Measurements from ENCODE around the gene TDP1.

DNA sequence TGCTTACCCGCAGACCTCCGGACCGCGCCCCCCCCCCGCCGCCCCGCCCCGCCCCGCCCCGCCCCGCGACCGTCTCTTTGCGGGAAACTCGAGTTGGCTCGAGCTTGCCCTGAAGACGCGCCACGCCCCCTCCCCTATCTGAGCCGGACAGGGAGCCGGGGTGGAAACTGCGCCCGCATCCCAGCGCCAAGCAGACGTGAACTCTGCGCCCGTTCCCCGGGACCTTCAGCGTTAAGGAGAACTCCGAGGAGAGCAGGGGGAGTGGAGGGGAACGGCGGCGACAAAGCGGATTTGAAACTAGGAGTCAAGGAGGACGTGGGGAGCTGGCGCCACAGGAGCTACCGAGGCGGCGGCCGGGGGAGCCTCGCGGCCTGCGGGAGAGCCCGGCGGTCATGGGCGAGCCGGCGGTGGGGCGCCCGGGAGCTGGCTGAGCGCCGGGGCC, 106.0 kb downstream of the TDP1 start, which contains the start of gene KCNK13:
- TF ChIP-seq, protein P1, sequence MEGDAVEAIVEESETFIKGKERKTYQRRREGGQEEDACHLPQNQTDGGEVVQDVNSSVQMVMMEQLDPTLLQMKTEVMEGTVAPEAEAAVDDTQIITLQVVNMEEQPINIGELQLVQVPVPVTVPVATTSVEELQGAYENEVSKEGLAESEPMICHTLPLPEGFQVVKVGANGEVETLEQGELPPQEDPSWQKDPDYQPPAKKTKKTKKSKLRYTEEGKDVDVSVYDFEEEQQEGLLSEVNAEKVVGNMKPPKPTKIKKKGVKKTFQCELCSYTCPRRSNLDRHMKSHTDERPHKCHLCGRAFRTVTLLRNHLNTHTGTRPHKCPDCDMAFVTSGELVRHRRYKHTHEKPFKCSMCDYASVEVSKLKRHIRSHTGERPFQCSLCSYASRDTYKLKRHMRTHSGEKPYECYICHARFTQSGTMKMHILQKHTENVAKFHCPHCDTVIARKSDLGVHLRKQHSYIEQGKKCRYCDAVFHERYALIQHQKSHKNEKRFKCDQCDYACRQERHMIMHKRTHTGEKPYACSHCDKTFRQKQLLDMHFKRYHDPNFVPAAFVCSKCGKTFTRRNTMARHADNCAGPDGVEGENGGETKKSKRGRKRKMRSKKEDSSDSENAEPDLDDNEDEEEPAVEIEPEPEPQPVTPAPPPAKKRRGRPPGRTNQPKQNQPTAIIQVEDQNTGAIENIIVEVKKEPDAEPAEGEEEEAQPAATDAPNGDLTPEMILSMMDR (IDR thresholded peaks at IDR 0.05) = no peak
- TF ChIP-seq POLR2A (IDR thresholded peaks at IDR 0.05) (no peak), POLR2AphosphoS5 (IDR thresholded peaks at IDR 0.05) (no peak)

All from prostate gland (tissue), 2 donors.